DND-41 (cell line): ENCODE data around the gene NUDT22.

ENCODE experiments used
- CTCF ChIP-seq: IDR thresholded peaks from 2 replicates; pipeline ENCODE4 v1.5.1; 2012; ENCODE audit warnings: borderline replicate concordance, low read length, moderate library complexity, mild to moderate bottlenecking; ENCODE audit not compliant: poor library complexity, severe bottlenecking; ENCODE audit errors: extremely low read depth
- EZH2 ChIP-seq: IDR thresholded peaks from 3 replicates; pipeline ENCODE4 v1.6.1; 2012; ENCODE audit warnings: borderline replicate concordance, low read depth, mild to moderate bottlenecking, moderate library complexity, low read length, inconsistent platforms; ENCODE audit not compliant: severe bottlenecking

DNA sequence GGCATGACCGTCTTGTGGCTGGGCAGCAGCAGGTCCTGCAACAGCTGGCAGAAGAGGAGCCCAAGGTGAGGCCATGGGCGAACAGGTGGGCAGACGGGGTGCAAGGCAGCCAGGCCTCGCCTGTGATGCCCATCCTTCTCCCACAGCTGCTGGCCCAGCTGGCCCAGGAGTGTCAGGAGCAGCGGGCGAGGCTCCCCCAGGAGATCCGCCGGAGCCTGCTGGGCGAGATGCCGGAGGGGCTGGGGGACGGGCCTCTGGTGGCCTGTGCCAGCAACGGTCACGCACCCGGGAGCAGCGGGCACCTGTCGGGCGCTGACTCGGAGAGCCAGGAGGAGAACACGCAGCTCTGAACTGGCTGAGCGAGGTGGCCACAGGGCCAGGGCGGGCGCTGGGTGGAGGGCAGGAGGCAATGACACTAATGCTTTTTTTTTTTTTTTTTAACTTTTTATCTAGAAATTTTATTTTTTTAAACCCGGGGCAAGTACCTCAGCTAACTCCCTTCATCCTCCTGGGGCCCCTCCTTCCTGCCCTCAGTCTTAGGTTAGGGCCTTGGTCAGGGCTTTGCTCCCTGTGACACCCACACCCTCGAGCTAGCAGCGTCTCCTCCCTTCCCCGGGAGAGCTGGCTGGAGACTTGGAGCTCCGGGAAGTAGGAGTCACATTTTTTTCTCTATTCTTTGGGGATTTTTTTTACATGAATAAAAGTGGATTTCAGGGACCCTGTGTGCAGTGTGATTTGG, 41.3 kb downstream of the NUDT22 start:
- no peak for TF ChIP-seq CTCF
- TF ChIP-seq EZH2: no peak
